Left lung (tissue), 10 donors: ENCODE measurements around the gene PLEKHA7. TPM values are rescaled to one million over a fixed set of nuclear protein-coding genes. Genes with fewer than 3 reads are reported as not detected.

Source experiments
- ATAC-seq: fragments of 200-7000 bp; cut with Tn5 transposase; one replicate; pipeline ENCODE4 v1.9.1; 2020; ENCODE audit warnings: moderate library complexity
- DNase-seq, 4 donors: peaks; one replicate each; pipeline ENCODE4 v3.0.0-alpha.2; 2013 to 2020
- H3K27ac ChIP-seq, 2 donors: fragments of 200-600 bp; sonication (generic) in 1 of 2; one replicate each; pipeline versions ENCODE4 v1.5.0 to v1.8.0; 2020 to 2021
- H3K27me3 ChIP-seq, 2 donors: fragments of 200-600 bp; sonication (generic) in 1 of 2; one replicate each; pipeline versions ENCODE4 v1.5.0 to v1.8.0; 2020 to 2021
- H3K36me3 ChIP-seq, 2 donors: fragments of 200-600 bp; sonication (generic) in 1 of 2; one replicate each; pipeline versions ENCODE4 v1.5.0 to v1.8.0; 2020 to 2021
- H3K4me1 ChIP-seq, 2 donors: fragments of 200-600 bp; one replicate each; pipeline ENCODE4 v1.8.0; 2021
- H3K4me3 ChIP-seq, 2 donors: fragments of 200-600 bp; sonication (generic) in 1 of 2; one replicate each; pipeline versions ENCODE4 v1.5.0 to v1.8.0; 2020 to 2021; ENCODE audit warnings: mild to moderate bottlenecking in 1 of 2
- H3K9me3 ChIP-seq, 2 donors: fragments of 200-600 bp; sonication (generic) in 1 of 2; one replicate each; pipeline versions ENCODE4 v1.5.0 to v1.8.0; 2020 to 2021
- intact Hi-C, 2 donors: fragments of 100-400 bp; cut with DNase I; formaldehyde crosslinking; loops; one replicate each; pipeline versions ENCODE4 v1.11.2 to v1.14.2; 2022
- polyA plus RNA-seq, 6 donors: library from polyadenylated mRNA; unstranded; fragments of 120-200 nt; gene quantifications; one replicate each; pipeline ENCODE4 v1.2.1, GENCODE V29; 2013; ENCODE audit not compliant: insufficient read length in 6 of 6
- total RNA-seq, 2 donors: library from RNA; stranded (reverse); fragmentation: NEBNext Ultra II Directional; extraction: Animal tissue kit (Norgen Biotek cat#: 25700); gene quantifications; one replicate each; pipeline ENCODE4 v1.2.1, GENCODE V29; 2021
- TF ChIP-seq, protein P1 (sequence below), 2 donors: fragments of 200-600 bp; sonication (generic) in 1 of 2; IDR thresholded peaks; one replicate each; pipeline versions ENCODE4 v1.5.0 to v1.8.0; 2021; ENCODE audit warnings: antibody characterized with exemption in 2 of 2
- donor health status: DM: no; HTN: yes; CAD: no.
- donor health status: DM: no; HTN: no; CAD: no.

PLEKHA7 gene
- total and polyA plus RNA-seq, 8 donors, result 24.4 to 33.7 (median 29.6) TPM

DNA sequence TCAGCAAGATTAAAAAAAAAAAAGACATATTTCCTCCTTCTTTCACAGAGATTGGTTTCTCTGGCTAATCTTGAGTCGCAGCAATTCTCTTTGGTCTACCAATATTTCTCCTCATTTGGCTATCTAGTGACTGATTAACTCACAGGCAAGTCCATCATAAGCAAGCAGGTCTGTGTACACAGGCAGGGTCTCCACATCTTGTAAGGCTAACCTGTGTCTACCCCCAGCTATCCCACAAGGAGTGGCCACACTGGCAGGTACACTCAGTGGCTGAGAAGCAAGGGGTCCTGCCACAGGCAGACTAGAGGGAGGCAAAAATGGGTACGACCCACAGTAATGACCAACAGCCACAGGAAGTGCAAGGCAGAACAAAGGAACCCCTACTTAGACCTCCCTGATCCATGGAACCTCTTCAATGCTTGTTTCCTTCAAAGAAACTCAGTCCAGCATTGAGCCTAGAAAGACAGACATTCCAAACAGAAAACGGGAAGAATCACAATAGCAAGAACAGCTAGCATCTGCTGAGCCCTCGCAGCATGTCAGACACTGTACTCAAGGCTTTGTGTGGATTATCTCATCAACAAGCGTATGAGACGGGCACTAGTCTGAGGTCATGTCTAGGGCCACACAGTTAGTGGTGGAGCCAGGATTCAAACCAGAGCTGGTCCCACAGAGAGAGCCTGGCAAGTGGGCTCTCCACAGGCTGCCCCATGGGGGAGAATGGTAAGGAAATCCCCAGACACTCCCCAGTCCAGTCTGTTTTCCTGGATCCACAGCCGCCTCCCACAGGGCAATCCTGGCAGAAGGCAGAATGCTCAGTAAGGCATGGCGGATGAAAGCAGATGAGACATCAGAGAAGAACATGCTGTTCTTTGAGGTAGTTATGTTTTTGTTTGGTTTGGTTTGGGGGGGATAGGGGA lies 34.3 kb downstream of the PLEKHA7 start:
- ATAC-seq (no peak), DNase-seq (no peak)
- Histone ChIP-seq H3K4me3 (no peak overlapping the region), H3K9me3 (no peaks in the 10 kb centered on the region), H3K36me3 (no peaks in the 10 kb centered on the region), H3K4me1 (peaks cover 3 to 6% of the 10 kb centered on the region in 2 donors), H3K27me3 (no peaks in the 10 kb centered on the region), H3K27ac (no peak overlapping the region)
- intact Hi-C loops, result no loop called here
- TF ChIP-seq, protein P1, sequence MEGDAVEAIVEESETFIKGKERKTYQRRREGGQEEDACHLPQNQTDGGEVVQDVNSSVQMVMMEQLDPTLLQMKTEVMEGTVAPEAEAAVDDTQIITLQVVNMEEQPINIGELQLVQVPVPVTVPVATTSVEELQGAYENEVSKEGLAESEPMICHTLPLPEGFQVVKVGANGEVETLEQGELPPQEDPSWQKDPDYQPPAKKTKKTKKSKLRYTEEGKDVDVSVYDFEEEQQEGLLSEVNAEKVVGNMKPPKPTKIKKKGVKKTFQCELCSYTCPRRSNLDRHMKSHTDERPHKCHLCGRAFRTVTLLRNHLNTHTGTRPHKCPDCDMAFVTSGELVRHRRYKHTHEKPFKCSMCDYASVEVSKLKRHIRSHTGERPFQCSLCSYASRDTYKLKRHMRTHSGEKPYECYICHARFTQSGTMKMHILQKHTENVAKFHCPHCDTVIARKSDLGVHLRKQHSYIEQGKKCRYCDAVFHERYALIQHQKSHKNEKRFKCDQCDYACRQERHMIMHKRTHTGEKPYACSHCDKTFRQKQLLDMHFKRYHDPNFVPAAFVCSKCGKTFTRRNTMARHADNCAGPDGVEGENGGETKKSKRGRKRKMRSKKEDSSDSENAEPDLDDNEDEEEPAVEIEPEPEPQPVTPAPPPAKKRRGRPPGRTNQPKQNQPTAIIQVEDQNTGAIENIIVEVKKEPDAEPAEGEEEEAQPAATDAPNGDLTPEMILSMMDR (IDR thresholded peaks at IDR 0.05), result no peak

DNA sequence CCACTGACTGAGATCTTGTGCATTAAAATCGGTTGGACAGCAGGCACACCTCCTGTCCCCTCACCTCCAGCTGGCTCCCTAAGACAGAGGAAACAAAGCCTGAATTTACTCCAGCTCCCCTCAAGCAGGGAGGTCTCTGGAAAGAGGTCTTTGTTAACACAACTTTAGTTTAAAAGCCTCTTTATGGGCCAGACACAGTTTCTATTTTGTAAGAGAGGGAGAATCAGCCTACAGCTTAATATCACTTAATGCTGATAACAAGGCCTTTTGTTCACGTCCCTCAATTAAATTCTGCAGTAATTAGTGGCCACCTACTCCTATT lies 36.3 kb downstream of the PLEKHA7 start:
- Histone ChIP-seq H3K4me1 (peaks cover 3 to 6% of the 10 kb centered on the region in 2 donors), H3K9me3 (no peaks in the 10 kb centered on the region), H3K36me3 (no peaks in the 10 kb centered on the region), H3K27me3 (no peaks in the 10 kb centered on the region), H3K4me3 (no peak overlapping the region), H3K27ac (peak overlapping the region; percentile 3 to 23)
- intact Hi-C loops, result no loop called here
- DNase-seq, result peak in 1 of 4 donors; percentile 53
- ATAC-seq, result no peak
- TF ChIP-seq, protein P1 (IDR thresholded peaks at IDR 0.05), result no peak

DNA sequence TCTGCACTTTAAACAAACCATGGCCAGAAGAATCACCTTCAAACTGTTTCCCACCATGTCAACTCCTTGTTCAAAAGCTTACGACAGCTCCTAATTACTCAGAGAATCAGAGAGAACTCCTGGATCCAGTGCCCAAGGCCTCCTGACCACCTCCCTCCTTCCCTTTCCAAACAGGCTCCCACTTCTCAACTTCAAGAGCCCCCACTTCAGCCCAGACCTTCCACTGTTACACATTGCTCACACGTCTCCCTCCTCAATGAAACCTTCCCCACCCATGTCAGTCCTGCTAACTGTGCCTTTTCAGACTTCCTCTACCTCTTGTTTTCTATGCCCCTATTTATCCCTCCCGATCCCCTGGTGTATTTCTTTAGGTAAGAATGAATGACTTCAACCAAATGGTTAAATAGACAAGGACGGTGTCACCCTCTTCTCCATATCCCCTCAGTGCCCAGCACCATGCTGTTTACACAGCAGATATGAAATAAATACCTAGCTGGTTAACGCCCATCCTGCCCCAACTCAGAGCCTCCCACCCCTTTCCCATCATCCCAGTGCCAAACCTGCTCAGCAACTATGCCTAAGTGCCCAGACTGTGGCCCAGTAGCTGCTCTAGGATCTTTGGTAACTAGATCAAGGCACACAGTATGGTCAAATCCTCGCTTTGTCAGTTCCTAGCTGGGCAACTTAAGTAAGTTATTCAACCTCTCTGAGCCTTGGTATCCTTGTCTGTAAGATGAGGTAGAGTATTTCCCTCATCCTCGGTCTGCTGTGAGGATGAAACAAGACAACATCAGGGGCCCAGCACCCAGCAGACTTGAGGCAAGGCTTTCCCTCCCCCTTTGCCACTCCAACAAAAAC lies 36.8 kb downstream of the PLEKHA7 start:
- intact Hi-C loops, result no loop called here
- no peaks in the 10 kb centered on the region for H3K36me3 ChIP-seq
- H3K4me1 ChIP-seq, result peaks cover 3 to 6% of the 10 kb centered on the region in 2 donors
- no peak overlapping the region for H3K4me3 ChIP-seq
- no peaks in the 10 kb centered on the region for H3K27me3 ChIP-seq
- DNase-seq (peak in 2 of 4 donors; percentile 54 to 58), ATAC-seq (peak; percentile 80)
- no peaks in the 10 kb centered on the region for H3K9me3 ChIP-seq
- TF ChIP-seq, protein P1 (IDR thresholded peaks at IDR 0.05), result no peak
- peak overlapping the region; percentile 3 to 23 for H3K27ac ChIP-seq

DNA sequence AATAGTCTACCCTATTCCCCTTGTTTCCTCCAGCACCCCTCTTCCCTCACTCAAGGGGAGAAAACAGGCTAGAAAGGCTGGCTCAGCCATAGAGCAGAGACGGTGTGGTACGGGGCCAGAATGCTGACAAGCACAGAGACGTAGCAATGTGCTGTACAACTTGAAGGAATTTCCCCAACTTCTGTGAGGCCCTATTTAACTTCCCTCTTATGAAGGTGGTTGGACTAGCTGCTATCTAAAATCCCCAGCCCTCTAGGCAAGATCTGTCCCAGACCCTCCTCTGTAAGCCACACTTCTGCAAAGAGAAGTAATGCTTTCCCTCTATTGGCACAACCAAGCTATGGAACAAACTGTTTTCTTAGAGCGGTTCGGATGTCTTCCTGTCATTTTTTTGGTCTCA lies 37.8 kb downstream of the PLEKHA7 start:
- intact Hi-C loops, result no loop called here
- no peak for DNase-seq
- TF ChIP-seq, protein P1 (IDR thresholded peaks at IDR 0.05), result no peak

DNA sequence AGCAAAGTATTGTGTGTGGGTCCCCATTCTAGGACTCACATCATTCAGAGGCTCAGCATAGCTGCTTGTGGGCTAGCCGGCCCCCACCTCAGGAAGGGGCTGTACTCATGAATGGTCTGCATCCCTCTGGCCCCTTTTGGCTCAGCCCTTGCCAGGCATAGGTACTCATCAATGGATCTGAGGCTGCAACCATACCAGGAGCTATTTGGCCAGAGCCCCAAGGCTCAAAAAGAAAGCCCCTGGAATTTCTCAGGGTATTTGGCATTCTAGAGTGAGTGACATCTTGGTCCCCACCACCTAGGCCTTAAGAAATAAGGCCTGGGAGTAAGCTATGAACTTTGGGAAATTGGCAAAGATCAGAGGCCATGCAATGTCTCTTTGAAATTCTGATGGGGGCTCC lies 38.3 kb downstream of the PLEKHA7 start:
- H3K27me3 ChIP-seq, result no peaks in the 10 kb centered on the region
- no peaks in the 10 kb centered on the region for H3K36me3 ChIP-seq
- no peaks in the 10 kb centered on the region for H3K4me1 ChIP-seq
- H3K27ac ChIP-seq, result no peak overlapping the region
- H3K4me3 ChIP-seq, result no peak overlapping the region
- TF ChIP-seq, protein P1 (IDR thresholded peaks at IDR 0.05), result no peak
- ATAC-seq (no peak), DNase-seq (no peak)
- H3K9me3 ChIP-seq, result no peaks in the 10 kb centered on the region
- intact Hi-C loops, result no loop called here

More for the DNA sequence above, 37.8 kb downstream of the PLEKHA7 start:
- Histone ChIP-seq H3K36me3 (no peaks in the 10 kb centered on the region), H3K27me3 (no peaks in the 10 kb centered on the region), H3K4me1 (no peaks in the 10 kb centered on the region), H3K4me3 (no peak overlapping the region), H3K27ac (no peak overlapping the region), H3K9me3 (no peaks in the 10 kb centered on the region)
- ATAC-seq, result peak; percentile 26
